HS-27A (cell line): ENCODE results near the gene TPP2.
A peak's percentile ranks its signal among the peaks of the same experiment; 100 is the strongest.

Experiments used
- DNase-seq: peaks from one replicate; pipeline ENCODE4 v3.0.0-alpha.2; 2012; ENCODE audit warnings: low read depth, missing footprints

TPP2 gene

GRCh38 chr13:102597029-102597961, 509 bp downstream of the TPP2 start:
- no peak for DNase-seq

- no peak for DNase-seq
Observed at GRCh38 chr13:102598061-102598460, 1.3 kb downstream of the TPP2 start.

- DNase-seq = no peak
Observed at GRCh38 chr13:102599426-102600012, 2.7 kb downstream of the TPP2 start.

- DNase-seq = no peak
Observed at GRCh38 chr13:102606537-102607309, 9.9 kb downstream of the TPP2 start.

GRCh38 chr13:102608974-102609373, 12.2 kb downstream of the TPP2 start:
- DNase-seq = no peak

- no peak for DNase-seq
Observed at GRCh38 chr13:102609696-102610095, 12.9 kb downstream of the TPP2 start.

GRCh38 chr13:102610296-102610895, 13.6 kb downstream of the TPP2 start:
- no peak for DNase-seq

GRCh38 chr13:102617697-102618350, 21.0 kb downstream of the TPP2 start:
- DNase-seq = no peak

GRCh38 chr13:102620516-102620915, 23.7 kb downstream of the TPP2 start:
- DNase-seq = no peak

GRCh38 chr13:102626928-102627327, 30.1 kb downstream of the TPP2 start:
- no peak for DNase-seq

GRCh38 chr13:102628559-102628958, 31.8 kb downstream of the TPP2 start:
- DNase-seq = no peak

- no peak for DNase-seq
Observed at GRCh38 chr13:102631198-102631597, 34.4 kb downstream of the TPP2 start.

GRCh38 chr13:102638741-102639140, 42.0 kb downstream of the TPP2 start:
- DNase-seq = no peak

GRCh38 chr13:102642029-102642428, 45.2 kb downstream of the TPP2 start:
- DNase-seq = no peak

GRCh38 chr13:102642475-102642874, 45.7 kb downstream of the TPP2 start:
- no peak for DNase-seq

- DNase-seq = no peak
Observed at GRCh38 chr13:102643656-102644055, 46.9 kb downstream of the TPP2 start.

- no peak for DNase-seq
Observed at GRCh38 chr13:102645701-102646100, 48.9 kb downstream of the TPP2 start.

- no peak for DNase-seq
Observed at GRCh38 chr13:102648046-102648445, 51.3 kb downstream of the TPP2 start.

GRCh38 chr13:102650444-102650843, 53.7 kb downstream of the TPP2 start:
- no peak for DNase-seq

- peak; percentile 22 for DNase-seq
Observed at GRCh38 chr13:102651392-102651791, 54.6 kb downstream of the TPP2 start.

- peak; percentile 49 for DNase-seq
Observed at GRCh38 chr13:102651892-102652291, 55.1 kb downstream of the TPP2 start.

- no peak for DNase-seq
Observed at GRCh38 chr13:102654756-102655155, 58.0 kb downstream of the TPP2 start.
